HL-60 (cell line): ENCODE measurements around the gene KLRC3.
"Not testable (repeated sequence)": the region's sequence is repeated elsewhere in the genome, so short reads cannot be mapped to it uniquely, and the experiment has no call there.

Source experiments
- POLR2AphosphoS5 ChIP-seq: IDR thresholded peaks from 2 replicates; pipeline ENCODE4 v1.6.1; 2012; ENCODE audit warnings: low read depth
- TF ChIP-seq, protein P1 (sequence below): IDR thresholded peaks from one replicate; pipeline ENCODE4 v1.5.1; 2011; ENCODE audit warnings: low read length, control low read depth, inconsistent platforms; ENCODE audit not compliant: insufficient read depth
- TF ChIP-seq, protein P2 (sequence below): IDR thresholded peaks from 2 replicates; pipeline ENCODE4 v1.6.1; 2012; ENCODE audit warnings: low read depth; ENCODE audit not compliant: insufficient replicate concordance

DNA sequence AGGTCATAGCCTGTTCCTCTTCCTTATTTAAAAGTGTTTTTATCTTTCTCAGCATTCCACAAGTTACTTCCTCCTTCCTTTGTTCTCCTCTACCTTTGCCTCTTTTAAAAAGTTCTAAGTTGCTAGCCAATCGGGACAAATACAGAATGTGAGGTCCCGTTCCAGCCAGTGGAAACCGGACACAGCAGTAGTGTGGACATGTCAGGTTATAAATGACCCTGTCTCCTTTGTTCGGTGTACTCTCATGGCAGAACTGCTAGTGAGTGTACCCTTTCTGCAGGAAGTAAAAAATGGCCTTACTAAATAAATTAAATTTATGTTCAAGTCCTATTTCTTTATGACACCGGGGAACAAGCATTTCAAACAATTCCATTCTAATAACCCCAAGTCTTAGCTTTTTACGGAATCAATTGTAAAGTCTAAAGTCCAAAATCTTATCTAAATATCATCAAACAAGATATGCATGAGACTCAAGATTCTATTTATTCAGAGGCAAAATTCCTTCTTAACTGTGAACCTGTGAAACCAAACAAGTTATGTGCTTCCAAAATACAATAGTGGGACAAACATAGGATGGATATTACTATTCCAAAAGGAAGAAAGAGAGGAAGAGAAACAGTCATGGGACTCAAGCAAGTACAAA is 48.4 kb downstream of the KLRC3 start:
- TF ChIP-seq, protein P1, sequence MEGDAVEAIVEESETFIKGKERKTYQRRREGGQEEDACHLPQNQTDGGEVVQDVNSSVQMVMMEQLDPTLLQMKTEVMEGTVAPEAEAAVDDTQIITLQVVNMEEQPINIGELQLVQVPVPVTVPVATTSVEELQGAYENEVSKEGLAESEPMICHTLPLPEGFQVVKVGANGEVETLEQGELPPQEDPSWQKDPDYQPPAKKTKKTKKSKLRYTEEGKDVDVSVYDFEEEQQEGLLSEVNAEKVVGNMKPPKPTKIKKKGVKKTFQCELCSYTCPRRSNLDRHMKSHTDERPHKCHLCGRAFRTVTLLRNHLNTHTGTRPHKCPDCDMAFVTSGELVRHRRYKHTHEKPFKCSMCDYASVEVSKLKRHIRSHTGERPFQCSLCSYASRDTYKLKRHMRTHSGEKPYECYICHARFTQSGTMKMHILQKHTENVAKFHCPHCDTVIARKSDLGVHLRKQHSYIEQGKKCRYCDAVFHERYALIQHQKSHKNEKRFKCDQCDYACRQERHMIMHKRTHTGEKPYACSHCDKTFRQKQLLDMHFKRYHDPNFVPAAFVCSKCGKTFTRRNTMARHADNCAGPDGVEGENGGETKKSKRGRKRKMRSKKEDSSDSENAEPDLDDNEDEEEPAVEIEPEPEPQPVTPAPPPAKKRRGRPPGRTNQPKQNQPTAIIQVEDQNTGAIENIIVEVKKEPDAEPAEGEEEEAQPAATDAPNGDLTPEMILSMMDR = not testable (repeated sequence)
- TF ChIP-seq, protein P2, sequence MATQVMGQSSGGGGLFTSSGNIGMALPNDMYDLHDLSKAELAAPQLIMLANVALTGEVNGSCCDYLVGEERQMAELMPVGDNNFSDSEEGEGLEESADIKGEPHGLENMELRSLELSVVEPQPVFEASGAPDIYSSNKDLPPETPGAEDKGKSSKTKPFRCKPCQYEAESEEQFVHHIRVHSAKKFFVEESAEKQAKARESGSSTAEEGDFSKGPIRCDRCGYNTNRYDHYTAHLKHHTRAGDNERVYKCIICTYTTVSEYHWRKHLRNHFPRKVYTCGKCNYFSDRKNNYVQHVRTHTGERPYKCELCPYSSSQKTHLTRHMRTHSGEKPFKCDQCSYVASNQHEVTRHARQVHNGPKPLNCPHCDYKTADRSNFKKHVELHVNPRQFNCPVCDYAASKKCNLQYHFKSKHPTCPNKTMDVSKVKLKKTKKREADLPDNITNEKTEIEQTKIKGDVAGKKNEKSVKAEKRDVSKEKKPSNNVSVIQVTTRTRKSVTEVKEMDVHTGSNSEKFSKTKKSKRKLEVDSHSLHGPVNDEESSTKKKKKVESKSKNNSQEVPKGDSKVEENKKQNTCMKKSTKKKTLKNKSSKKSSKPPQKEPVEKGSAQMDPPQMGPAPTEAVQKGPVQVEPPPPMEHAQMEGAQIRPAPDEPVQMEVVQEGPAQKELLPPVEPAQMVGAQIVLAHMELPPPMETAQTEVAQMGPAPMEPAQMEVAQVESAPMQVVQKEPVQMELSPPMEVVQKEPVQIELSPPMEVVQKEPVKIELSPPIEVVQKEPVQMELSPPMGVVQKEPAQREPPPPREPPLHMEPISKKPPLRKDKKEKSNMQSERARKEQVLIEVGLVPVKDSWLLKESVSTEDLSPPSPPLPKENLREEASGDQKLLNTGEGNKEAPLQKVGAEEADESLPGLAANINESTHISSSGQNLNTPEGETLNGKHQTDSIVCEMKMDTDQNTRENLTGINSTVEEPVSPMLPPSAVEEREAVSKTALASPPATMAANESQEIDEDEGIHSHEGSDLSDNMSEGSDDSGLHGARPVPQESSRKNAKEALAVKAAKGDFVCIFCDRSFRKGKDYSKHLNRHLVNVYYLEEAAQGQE = not testable (repeated sequence)
- TF ChIP-seq POLR2AphosphoS5 = not testable (repeated sequence)
